Loucy (cell line): Measurements from ENCODE around the gene GAK.
"Not testable (repeated sequence)": the region's sequence is repeated elsewhere in the genome, so short reads cannot be mapped to it uniquely, and the experiment has no call there.

Experiments used
- H2AFZ ChIP-seq: fragments of 200-600 bp; sonication (generic); 2 replicates; pipeline ENCODE4 v1.6.0; 2016; ENCODE audit warnings: antibody characterized with exemption, mild to moderate bottlenecking, low read length, moderate library complexity
- H3F3A ChIP-seq: fragments of 200-600 bp; 2 replicates; pipeline ENCODE4 v1.6.0; 2016; ENCODE audit warnings: antibody characterized with exemption, low read depth, mild to moderate bottlenecking
- H3K27me3 ChIP-seq: fragments of 200-600 bp; sonication (generic); 2 replicates; pipeline ENCODE4 v1.6.1; 2014; ENCODE audit warnings: low read length, mild to moderate bottlenecking; ENCODE audit not compliant: insufficient read depth, poor library complexity, severe bottlenecking
- H3K36me3 ChIP-seq: fragments of 200-600 bp; sonication (generic); 2 replicates; pipeline ENCODE4 v1.6.1; 2016; ENCODE audit warnings: low read length; ENCODE audit not compliant: insufficient read depth
- H3K4me1 ChIP-seq: fragments of 200-600 bp; sonication (generic); 2 replicates; pipeline ENCODE4 v1.5.1; 2014; ENCODE audit warnings: low read length, mild to moderate bottlenecking; ENCODE audit not compliant: insufficient read depth, poor library complexity, severe bottlenecking
- H3K4me2 ChIP-seq: fragments of 200-600 bp; sonication (generic); 2 replicates; pipeline ENCODE4 v1.6.0; 2014; ENCODE audit warnings: antibody characterized with exemption, low read length, low read depth, mild to moderate bottlenecking; ENCODE audit not compliant: poor library complexity, severe bottlenecking
- H3K4me3 ChIP-seq: fragments of 200-600 bp; sonication (generic); 2 replicates; pipeline ENCODE4 v1.5.1; 2014; ENCODE audit warnings: low read length, mild to moderate bottlenecking, mixed read lengths; ENCODE audit not compliant: poor library complexity, severe bottlenecking
- H3K79me2 ChIP-seq: fragments of 200-600 bp; sonication (generic); 2 replicates; pipeline ENCODE4 v1.6.1; 2014; ENCODE audit warnings: low read length; ENCODE audit not compliant: insufficient read depth
- H3K9ac ChIP-seq: fragments of 200-600 bp; sonication (generic); 2 replicates; pipeline ENCODE4 v1.6.0; 2014; ENCODE audit warnings: mild to moderate bottlenecking, low read depth, low read length, moderate library complexity; ENCODE audit not compliant: poor library complexity, severe bottlenecking
- H3K9me2 ChIP-seq: fragments of 200-600 bp; sonication (generic); replicated peaks from 2 replicates; pipeline ENCODE4 v1.6.1; 2016; ENCODE audit warnings: low read depth, low read length, mixed read lengths
- H3K9me3 ChIP-seq: fragments of 200-600 bp; sonication (generic); 2 replicates; pipeline ENCODE4 v1.6.1; 2014; ENCODE audit warnings: mild to moderate bottlenecking, antibody characterized with exemption, low read length, low read depth; ENCODE audit not compliant: insufficient read depth
- H4K20me1 ChIP-seq: fragments of 200-600 bp; sonication (generic); 2 replicates; pipeline ENCODE4 v1.6.0; 2014; ENCODE audit warnings: antibody characterized with exemption, low read length, mild to moderate bottlenecking; ENCODE audit not compliant: insufficient read depth, poor library complexity, severe bottlenecking
- CTCF ChIP-seq: fragments of 200-600 bp; sonication (generic); conservative IDR thresholded peaks from 2 replicates; pipeline ENCODE4 v1.5.1; 2014; ENCODE audit warnings: mild to moderate bottlenecking, antibody characterized with exemption, low read length
- EZH2phosphoT487 ChIP-seq: fragments of 200-600 bp; IDR thresholded peaks from 2 replicates; pipeline ENCODE4 v1.6.1; 2018; ENCODE audit warnings: antibody characterized with exemption, mild to moderate bottlenecking, moderate library complexity, borderline replicate concordance

GAK gene

GRCh38 chr4:946517-947471 is 14.7 kb upstream of the GAK start:
- Histone ChIP-seq H4K20me1 (no peaks in the 10 kb centered on the region), H3K9ac (no peak overlapping the region), H3K9me3 (no peaks in the 10 kb centered on the region), H3K27me3 (no peaks in the 10 kb centered on the region), H3F3A (no peaks in the 10 kb centered on the region), H3K4me3 (no peak overlapping the region), H3K79me2 (no peaks in the 10 kb centered on the region), H3K9me2 (no peaks in the 10 kb centered on the region), H3K36me3 (no peaks in the 10 kb centered on the region), H3K4me2 (no peak overlapping the region), H2AFZ (no peak overlapping the region), H3K4me1 (no peaks in the 10 kb centered on the region)
- TF ChIP-seq EZH2phosphoT487 (no peak), CTCF (no peak)

GRCh38 chr4:946103-946450 is 14.0 kb upstream of the GAK start:
- no peak overlapping the region for H3K4me3 ChIP-seq
- H3K9me3 ChIP-seq: no peaks in the 10 kb centered on the region
- H4K20me1 ChIP-seq: no peaks in the 10 kb centered on the region
- no peak overlapping the region for H2AFZ ChIP-seq
- no peaks in the 10 kb centered on the region for H3K27me3 ChIP-seq
- no peaks in the 10 kb centered on the region for H3F3A ChIP-seq
- H3K36me3 ChIP-seq: no peaks in the 10 kb centered on the region
- no peaks in the 10 kb centered on the region for H3K79me2 ChIP-seq
- TF ChIP-seq EZH2phosphoT487 (no peak), CTCF (no peak)
- no peak overlapping the region for H3K9ac ChIP-seq
- no peak overlapping the region for H3K4me2 ChIP-seq
- no peaks in the 10 kb centered on the region for H3K4me1 ChIP-seq
- no peaks in the 10 kb centered on the region for H3K9me2 ChIP-seq

GRCh38 chr4:945274-946102 is 13.4 kb upstream of the GAK start:
- no peak for TF ChIP-seq EZH2phosphoT487
- no peak for TF ChIP-seq CTCF
- no peak overlapping the region for H3K9ac ChIP-seq
- no peaks in the 10 kb centered on the region for H3K36me3 ChIP-seq
- H3K9me2 ChIP-seq: no peaks in the 10 kb centered on the region
- H2AFZ ChIP-seq: no peak overlapping the region
- no peaks in the 10 kb centered on the region for H3K79me2 ChIP-seq
- no peaks in the 10 kb centered on the region for H3K9me3 ChIP-seq
- H3K4me3 ChIP-seq: no peak overlapping the region
- no peaks in the 10 kb centered on the region for H3F3A ChIP-seq
- no peaks in the 10 kb centered on the region for H3K4me1 ChIP-seq
- no peaks in the 10 kb centered on the region for H4K20me1 ChIP-seq
- no peak overlapping the region for H3K4me2 ChIP-seq
- no peaks in the 10 kb centered on the region for H3K27me3 ChIP-seq

GRCh38 chr4:939508-939907 is 7.4 kb upstream of the GAK start:
- H4K20me1 ChIP-seq, H3K79me2 ChIP-seq, H3K9me2 ChIP-seq, H3K4me1 ChIP-seq, H3K27me3 ChIP-seq, H3K9me3 ChIP-seq, H3K4me3 ChIP-seq, H3K36me3 ChIP-seq, H3K4me2 ChIP-seq, H3K9ac ChIP-seq, H2AFZ ChIP-seq, H3F3A ChIP-seq: not testable (repeated sequence)
